ENCODE data around the gene LRP1B. TPM values are rescaled to one million over a fixed set of nuclear protein-coding genes. Genes with fewer than 3 reads are reported as not detected.

The LRP1B gene
- total RNA-seq, 1 experiment from 2014 or later, result 0.52 TPM

DNA sequence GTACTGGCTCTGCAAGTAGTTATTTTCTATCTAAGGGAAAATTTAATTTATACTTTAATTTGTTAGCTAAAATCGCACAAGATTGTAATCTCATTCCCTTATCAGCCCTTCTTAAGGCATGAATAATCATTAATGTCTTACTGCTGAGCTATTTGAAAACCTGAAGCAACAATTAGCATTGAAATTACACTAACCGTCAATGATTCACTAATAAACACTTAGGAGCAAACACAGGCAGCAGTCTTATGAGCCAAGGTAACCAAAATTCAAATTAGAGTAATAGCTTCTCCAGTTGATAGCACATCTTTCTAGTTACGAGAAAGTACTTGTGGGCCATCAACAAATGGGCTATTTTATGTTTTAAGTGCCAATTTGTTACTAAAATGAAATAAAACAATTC, 1289.7 kb downstream of the LRP1B start (continued):
- no peak for TF ChIP-seq ZNF219 (CRISPR knock-in tag; IDR thresholded peaks at IDR 0.05; ENCODE audit: borderline replicate concordance)
- TF ChIP-seq, protein P1, sequence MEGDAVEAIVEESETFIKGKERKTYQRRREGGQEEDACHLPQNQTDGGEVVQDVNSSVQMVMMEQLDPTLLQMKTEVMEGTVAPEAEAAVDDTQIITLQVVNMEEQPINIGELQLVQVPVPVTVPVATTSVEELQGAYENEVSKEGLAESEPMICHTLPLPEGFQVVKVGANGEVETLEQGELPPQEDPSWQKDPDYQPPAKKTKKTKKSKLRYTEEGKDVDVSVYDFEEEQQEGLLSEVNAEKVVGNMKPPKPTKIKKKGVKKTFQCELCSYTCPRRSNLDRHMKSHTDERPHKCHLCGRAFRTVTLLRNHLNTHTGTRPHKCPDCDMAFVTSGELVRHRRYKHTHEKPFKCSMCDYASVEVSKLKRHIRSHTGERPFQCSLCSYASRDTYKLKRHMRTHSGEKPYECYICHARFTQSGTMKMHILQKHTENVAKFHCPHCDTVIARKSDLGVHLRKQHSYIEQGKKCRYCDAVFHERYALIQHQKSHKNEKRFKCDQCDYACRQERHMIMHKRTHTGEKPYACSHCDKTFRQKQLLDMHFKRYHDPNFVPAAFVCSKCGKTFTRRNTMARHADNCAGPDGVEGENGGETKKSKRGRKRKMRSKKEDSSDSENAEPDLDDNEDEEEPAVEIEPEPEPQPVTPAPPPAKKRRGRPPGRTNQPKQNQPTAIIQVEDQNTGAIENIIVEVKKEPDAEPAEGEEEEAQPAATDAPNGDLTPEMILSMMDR (IDR thresholded peaks at IDR 0.05), result no peak
- no peak for TF ChIP-seq CBFB (CRISPR knock-in tag; IDR thresholded peaks at IDR 0.05; ENCODE audit: low read depth)
- TF ChIP-seq RELA (CRISPR knock-in tag; IDR thresholded peaks at IDR 0.05; ENCODE audit: borderline replicate concordance), result no peak
- TF ChIP-seq MYBL2 (CRISPR knock-in tag; IDR thresholded peaks at IDR 0.05), result no peak
- TF ChIP-seq, protein P2, sequence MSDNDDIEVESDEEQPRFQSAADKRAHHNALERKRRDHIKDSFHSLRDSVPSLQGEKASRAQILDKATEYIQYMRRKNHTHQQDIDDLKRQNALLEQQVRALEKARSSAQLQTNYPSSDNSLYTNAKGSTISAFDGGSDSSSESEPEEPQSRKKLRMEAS (CRISPR knock-in tag; IDR thresholded peaks at IDR 0.05), result no peak
- TF ChIP-seq, protein P3, sequence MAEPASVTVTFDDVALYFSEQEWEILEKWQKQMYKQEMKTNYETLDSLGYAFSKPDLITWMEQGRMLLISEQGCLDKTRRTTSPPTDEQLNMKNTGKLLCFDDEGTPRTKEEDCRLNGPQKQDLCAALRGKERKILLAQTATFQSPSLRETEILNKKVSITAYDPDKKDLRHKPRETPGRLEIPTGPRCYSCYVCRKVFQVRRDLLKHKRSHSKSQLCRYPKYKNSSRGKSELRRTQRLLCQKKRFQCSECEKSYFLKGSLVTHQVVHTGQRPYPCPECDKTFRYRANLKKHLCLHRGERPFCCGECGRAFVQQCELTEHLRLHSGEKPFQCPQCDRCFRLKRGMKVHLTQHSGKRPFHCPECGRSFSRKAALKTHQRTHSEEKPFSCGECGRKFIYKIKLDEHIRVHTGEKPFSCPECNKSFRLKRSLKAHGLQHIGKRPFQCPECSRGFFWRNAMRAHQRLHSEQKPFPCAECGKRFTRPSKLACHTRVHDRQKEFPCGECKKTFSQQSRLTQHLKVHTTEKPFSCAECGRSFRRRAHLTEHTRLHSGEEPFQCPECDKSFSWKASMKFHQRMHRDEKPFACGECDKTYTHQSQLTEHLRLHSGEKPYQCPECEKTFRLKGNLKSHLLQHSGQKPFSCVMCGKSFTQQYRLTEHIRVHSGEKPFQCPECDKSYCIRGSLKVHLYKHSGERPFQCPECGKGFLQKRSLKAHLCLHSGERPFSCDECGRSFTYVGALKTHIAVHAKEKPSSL (CRISPR knock-in tag; conservative IDR thresholded peaks at IDR 0.05), result no peak
- no peak for TF ChIP-seq HMGA2 (CRISPR knock-in tag; IDR thresholded peaks at IDR 0.05)
- no peak for TF ChIP-seq NR2C2 (CRISPR knock-in tag; IDR thresholded peaks at IDR 0.05)
- TF ChIP-seq, protein P4, sequence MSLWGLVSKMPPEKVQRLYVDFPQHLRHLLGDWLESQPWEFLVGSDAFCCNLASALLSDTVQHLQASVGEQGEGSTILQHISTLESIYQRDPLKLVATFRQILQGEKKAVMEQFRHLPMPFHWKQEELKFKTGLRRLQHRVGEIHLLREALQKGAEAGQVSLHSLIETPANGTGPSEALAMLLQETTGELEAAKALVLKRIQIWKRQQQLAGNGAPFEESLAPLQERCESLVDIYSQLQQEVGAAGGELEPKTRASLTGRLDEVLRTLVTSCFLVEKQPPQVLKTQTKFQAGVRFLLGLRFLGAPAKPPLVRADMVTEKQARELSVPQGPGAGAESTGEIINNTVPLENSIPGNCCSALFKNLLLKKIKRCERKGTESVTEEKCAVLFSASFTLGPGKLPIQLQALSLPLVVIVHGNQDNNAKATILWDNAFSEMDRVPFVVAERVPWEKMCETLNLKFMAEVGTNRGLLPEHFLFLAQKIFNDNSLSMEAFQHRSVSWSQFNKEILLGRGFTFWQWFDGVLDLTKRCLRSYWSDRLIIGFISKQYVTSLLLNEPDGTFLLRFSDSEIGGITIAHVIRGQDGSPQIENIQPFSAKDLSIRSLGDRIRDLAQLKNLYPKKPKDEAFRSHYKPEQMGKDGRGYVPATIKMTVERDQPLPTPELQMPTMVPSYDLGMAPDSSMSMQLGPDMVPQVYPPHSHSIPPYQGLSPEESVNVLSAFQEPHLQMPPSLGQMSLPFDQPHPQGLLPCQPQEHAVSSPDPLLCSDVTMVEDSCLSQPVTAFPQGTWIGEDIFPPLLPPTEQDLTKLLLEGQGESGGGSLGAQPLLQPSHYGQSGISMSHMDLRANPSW (CRISPR knock-in tag; conservative IDR thresholded peaks at IDR 0.05; ENCODE audit: low read depth), result no peak
- TF ChIP-seq, protein P5, sequence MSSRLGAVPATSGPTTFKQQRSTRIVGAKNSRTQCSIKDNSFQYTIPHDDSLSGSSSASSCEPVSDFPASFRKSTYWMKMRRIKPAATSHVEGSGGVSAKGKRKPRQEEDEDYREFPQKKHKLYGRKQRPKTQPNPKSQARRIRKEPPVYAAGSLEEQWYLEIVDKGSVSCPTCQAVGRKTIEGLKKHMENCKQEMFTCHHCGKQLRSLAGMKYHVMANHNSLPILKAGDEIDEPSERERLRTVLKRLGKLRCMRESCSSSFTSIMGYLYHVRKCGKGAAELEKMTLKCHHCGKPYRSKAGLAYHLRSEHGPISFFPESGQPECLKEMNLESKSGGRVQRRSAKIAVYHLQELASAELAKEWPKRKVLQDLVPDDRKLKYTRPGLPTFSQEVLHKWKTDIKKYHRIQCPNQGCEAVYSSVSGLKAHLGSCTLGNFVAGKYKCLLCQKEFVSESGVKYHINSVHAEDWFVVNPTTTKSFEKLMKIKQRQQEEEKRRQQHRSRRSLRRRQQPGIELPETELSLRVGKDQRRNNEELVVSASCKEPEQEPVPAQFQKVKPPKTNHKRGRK (CRISPR knock-in tag; IDR thresholded peaks at IDR 0.05; ENCODE audit: borderline replicate concordance), result no peak
- TF ChIP-seq, protein P6, sequence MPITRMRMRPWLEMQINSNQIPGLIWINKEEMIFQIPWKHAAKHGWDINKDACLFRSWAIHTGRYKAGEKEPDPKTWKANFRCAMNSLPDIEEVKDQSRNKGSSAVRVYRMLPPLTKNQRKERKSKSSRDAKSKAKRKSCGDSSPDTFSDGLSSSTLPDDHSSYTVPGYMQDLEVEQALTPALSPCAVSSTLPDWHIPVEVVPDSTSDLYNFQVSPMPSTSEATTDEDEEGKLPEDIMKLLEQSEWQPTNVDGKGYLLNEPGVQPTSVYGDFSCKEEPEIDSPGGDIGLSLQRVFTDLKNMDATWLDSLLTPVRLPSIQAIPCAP (CRISPR knock-in tag; IDR thresholded peaks at IDR 0.05), result no peak
- TF ChIP-seq, protein P7, sequence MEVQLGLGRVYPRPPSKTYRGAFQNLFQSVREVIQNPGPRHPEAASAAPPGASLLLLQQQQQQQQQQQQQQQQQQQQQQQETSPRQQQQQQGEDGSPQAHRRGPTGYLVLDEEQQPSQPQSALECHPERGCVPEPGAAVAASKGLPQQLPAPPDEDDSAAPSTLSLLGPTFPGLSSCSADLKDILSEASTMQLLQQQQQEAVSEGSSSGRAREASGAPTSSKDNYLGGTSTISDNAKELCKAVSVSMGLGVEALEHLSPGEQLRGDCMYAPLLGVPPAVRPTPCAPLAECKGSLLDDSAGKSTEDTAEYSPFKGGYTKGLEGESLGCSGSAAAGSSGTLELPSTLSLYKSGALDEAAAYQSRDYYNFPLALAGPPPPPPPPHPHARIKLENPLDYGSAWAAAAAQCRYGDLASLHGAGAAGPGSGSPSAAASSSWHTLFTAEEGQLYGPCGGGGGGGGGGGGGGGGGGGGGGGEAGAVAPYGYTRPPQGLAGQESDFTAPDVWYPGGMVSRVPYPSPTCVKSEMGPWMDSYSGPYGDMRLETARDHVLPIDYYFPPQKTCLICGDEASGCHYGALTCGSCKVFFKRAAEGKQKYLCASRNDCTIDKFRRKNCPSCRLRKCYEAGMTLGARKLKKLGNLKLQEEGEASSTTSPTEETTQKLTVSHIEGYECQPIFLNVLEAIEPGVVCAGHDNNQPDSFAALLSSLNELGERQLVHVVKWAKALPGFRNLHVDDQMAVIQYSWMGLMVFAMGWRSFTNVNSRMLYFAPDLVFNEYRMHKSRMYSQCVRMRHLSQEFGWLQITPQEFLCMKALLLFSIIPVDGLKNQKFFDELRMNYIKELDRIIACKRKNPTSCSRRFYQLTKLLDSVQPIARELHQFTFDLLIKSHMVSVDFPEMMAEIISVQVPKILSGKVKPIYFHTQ (CRISPR knock-in tag; IDR thresholded peaks at IDR 0.05), result no peak

DNA sequence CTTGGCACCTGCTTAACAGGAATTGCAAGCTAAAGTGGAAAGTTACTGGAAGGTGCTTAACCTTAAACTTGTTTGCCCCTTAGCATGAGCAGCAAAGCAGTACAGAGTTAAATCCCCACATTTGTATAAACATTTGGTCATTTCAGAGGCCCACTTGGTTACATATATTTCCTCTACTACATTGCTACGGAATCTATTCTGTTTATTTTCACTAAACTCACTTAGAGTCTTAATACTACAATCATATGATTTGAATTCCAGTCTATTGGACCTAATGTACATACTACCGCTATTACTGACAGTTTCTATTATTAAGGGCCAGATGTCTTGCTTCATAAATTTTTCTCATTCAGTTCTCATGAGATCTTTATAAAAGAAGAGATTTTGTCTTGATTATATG, 1294.0 kb downstream of the LRP1B start:
- Mint-ChIP-seq H3K9me3 (peaks cover 11% of the 10 kb centered on the region), H3K4me1 (no peaks in the 10 kb centered on the region), H3K4me3 (no peak overlapping the region), H3K27ac (no peak overlapping the region), H3K36me3 (no peaks in the 10 kb centered on the region), H3K27me3 (ENCODE audit: low read depth) (no peaks in the 10 kb centered on the region)
- no peak for ATAC-seq
- ChIA-PET POLR2A (no interaction called here), CTCF (no interaction called here)
- DNase-seq (ENCODE audit: low spot score), result no peak
- no peak for TF ChIP-seq TP53 (CRISPR knock-in tag; IDR thresholded peaks at IDR 0.05)
- TF ChIP-seq MYBL2 (CRISPR knock-in tag; IDR thresholded peaks at IDR 0.05), result no peak
- no peak for TF ChIP-seq GABPB1 (CRISPR knock-in tag; IDR thresholded peaks at IDR 0.05)
- TF ChIP-seq, protein P8, sequence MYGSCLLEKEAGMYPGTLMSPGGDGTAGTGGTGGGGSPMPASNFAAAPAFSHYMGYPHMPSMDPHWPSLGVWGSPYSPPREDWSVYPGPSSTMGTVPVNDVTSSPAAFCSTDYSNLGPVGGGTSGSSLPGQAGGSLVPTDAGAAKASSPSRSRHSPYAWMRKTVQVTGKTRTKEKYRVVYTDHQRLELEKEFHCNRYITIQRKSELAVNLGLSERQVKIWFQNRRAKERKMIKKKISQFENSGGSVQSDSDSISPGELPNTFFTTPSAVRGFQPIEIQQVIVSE (CRISPR knock-in tag; IDR thresholded peaks at IDR 0.05; ENCODE audit: borderline replicate concordance), result no peak
- no peak for TF ChIP-seq EMX1 (CRISPR knock-in tag; IDR thresholded peaks at IDR 0.05)
- TF ChIP-seq, protein P9, sequence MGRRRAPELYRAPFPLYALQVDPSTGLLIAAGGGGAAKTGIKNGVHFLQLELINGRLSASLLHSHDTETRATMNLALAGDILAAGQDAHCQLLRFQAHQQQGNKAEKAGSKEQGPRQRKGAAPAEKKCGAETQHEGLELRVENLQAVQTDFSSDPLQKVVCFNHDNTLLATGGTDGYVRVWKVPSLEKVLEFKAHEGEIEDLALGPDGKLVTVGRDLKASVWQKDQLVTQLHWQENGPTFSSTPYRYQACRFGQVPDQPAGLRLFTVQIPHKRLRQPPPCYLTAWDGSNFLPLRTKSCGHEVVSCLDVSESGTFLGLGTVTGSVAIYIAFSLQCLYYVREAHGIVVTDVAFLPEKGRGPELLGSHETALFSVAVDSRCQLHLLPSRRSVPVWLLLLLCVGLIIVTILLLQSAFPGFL (CRISPR knock-in tag; IDR thresholded peaks at IDR 0.05; ENCODE audit: borderline replicate concordance), result no peak
- no peak for TF ChIP-seq SOX15 (CRISPR knock-in tag; IDR thresholded peaks at IDR 0.05)
- no peak for TF ChIP-seq GRHL2 (CRISPR knock-in tag; IDR thresholded peaks at IDR 0.05; ENCODE audit: insufficient replicate concordance, severe bottlenecking)

Measured in WTC11 (cell line).